GM23248 (cell line): Measurements from ENCODE around the gene NME4.

Experiments used
- EZH2 ChIP-seq: fragments of 200-600 bp; sonication (generic); IDR thresholded peaks from 2 replicates; pipeline ENCODE4 v1.6.1; 2018; ENCODE audit warnings: antibody characterized with exemption, mild to moderate bottlenecking; ENCODE audit not compliant: insufficient read depth, poor library complexity, severe bottlenecking
- EZH2phosphoT487 ChIP-seq: fragments of 200-600 bp; sonication (generic); IDR thresholded peaks from 2 replicates; pipeline ENCODE4 v1.6.1; 2018; ENCODE audit warnings: antibody characterized with exemption, moderate library complexity, mild to moderate bottlenecking, low read depth; ENCODE audit not compliant: insufficient read depth

DNA sequence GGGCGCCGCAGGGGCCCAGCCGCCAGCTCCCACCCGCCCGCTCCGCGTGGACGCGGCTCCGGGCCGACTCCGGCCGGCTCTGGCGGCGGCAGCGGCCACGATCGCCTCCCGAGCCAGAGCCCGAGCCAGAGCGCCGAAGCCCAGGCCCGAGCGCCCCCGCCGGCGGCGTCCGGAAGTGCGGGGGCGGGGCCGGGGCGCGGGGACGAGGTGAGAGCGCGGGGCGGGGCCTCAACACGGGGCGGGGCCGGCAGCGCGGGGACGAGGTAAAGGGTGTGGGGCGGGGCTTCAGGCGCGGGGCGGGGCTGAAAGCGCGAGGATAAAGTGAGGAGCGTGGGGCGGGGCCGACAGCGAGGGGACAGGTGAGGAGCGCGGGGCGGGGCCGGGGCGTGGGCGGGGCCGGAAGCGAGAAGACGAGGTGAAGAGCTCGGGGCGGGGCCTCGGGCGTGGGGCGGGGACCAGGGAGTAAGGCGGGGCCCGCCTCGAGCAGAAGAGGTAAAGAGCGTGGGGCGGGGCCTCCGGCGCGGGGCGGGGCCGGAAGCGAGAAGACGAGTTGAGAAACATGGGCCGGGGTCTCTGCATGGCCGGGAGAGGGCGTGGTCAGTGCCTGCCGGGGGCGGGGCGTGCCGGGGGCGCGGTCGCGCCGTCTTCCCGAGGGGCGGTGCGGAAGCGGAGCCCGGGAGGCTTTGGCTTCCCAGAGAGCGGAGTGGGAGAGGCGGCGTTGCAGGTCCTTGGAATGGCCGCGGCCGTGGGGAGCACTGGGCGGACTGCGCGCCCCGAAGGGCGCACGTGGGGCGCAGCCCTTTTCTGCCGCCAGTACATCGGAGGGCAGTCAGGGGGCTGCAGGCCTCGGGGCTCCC, 44.2 kb upstream of the NME4 start, which contains the start of gene AXIN1:
- TF ChIP-seq EZH2: no peak
- no peak for TF ChIP-seq EZH2phosphoT487
